Caco-2 (cell line): Measurements from ENCODE around the gene DSN1. TPM values are rescaled to one million over a fixed set of nuclear protein-coding genes. Genes with fewer than 3 reads are reported as not detected.

ENCODE experiments used
- BruUV-seq: library from RNA; stranded (reverse); fragments of 400-500 nt; replicated peaks from 2 replicates; lab custom pipeline; 2021; lab: Mats Ljungman, UMichigan
- CTCF ChIA-PET: fragments of 300-600 bp; sonication (Branson Sonifier 250); formaldehyde crosslinking; loops from one replicate; lab custom pipeline; 2022; ENCODE audit warnings: antibody characterized with exemption; lab: Charles Lee
- POLR2A ChIA-PET: fragments of 300-600 bp; sonication (Branson Sonifier 250); formaldehyde crosslinking; loops from one replicate; lab custom pipeline; 2022; ENCODE audit warnings: antibody characterized with exemption; lab: Charles Lee
- DNase-seq, 2 experiments: peaks; one replicate each; pipeline versions ENCODE4 v3.0.0 to v3.0.0-alpha.2; 2020 to 2022
- H3K27me3 ChIP-seq: replicated peaks from 2 replicates; pipeline ENCODE4 v1.6.0; 2011; ENCODE audit warnings: low read length; ENCODE audit not compliant: control insufficient read depth, insufficient read depth
- H3K36me3 ChIP-seq: 2 replicates; pipeline ENCODE4 v1.5.1; 2011; ENCODE audit warnings: low read length; ENCODE audit not compliant: control insufficient read depth, insufficient read depth
- H3K4me1 ChIP-seq: fragments of 250-450 bp; sonication (Bioruptor Pico); 2 replicates; pipeline ENCODE4 v1.5.1; 2020; ENCODE audit warnings: mild to moderate bottlenecking
- H3K4me3 ChIP-seq: 2 replicates; pipeline ENCODE4 v1.5.1; 2011; ENCODE audit warnings: low read depth, mild to moderate bottlenecking, control low read depth, low read length
- H3K9me3 ChIP-seq: fragments of 250-450 bp; sonication (Bioruptor Pico); 2 replicates; pipeline ENCODE4 v1.5.1; 2020; ENCODE audit warnings: mild to moderate bottlenecking, moderate library complexity
- H3K27ac Mint-ChIP-seq: one replicate; pipeline ENCODE4 v1.8.0; 2022; ENCODE audit warnings: mixed read lengths; ENCODE audit not compliant: unreplicated experiment
- H3K27me3 Mint-ChIP-seq: one replicate; pipeline ENCODE4 v1.8.0; 2022; ENCODE audit warnings: mixed read lengths; ENCODE audit not compliant: insufficient read depth, unreplicated experiment
- H3K36me3 Mint-ChIP-seq: one replicate; pipeline ENCODE4 v1.8.0; 2022; ENCODE audit warnings: mild to moderate bottlenecking, mixed read lengths; ENCODE audit not compliant: insufficient read depth, unreplicated experiment
- H3K4me1 Mint-ChIP-seq: one replicate; pipeline ENCODE4 v1.8.0; 2022; ENCODE audit warnings: low read depth, mixed read lengths; ENCODE audit not compliant: unreplicated experiment
- H3K4me3 Mint-ChIP-seq: one replicate; pipeline ENCODE4 v1.8.0; 2022; ENCODE audit warnings: mild to moderate bottlenecking, moderate library complexity, mixed read lengths; ENCODE audit not compliant: unreplicated experiment
- H3K9me3 Mint-ChIP-seq: one replicate; pipeline ENCODE4 v1.8.0; 2022; ENCODE audit warnings: mixed read lengths; ENCODE audit not compliant: unreplicated experiment
- CTCF ChIP-seq, 2 experiments: fragments of 200-600 bp in 1 of 2; IDR thresholded peaks; 1 replicate in 1 of 2; 2 replicates in 1 of 2; pipeline versions ENCODE4 v1.5.1 to v1.8.0; 2011 to 2022; ENCODE audit warnings: antibody characterized with exemption in 1 of 2, control low read depth in 1 of 2, inconsistent platforms in 1 of 2, low read depth in 1 of 2, low read length in 1 of 2, mild to moderate bottlenecking in 1 of 2, moderate library complexity in 1 of 2; ENCODE audit not compliant: insufficient read depth in 1 of 2, severe bottlenecking in 1 of 2, unreplicated experiment in 1 of 2
- intact Hi-C: fragments of 100-400 bp; cut with micrococcal nuclease; formaldehyde crosslinking; loops from one replicate; pipeline ENCODE4 v1.10.0; 2022; ENCODE audit not compliant: unreplicated experiment
- total RNA-seq: library from RNA; stranded (reverse); gene quantifications from 2 replicates; pipeline ENCODE4 v1.2.3, GENCODE V29; 2022

The DSN1 gene
- total RNA-seq, 1 experiment from 2014 or later: 59.2 TPM

GRCh38 chr20:36819659-36820058 lies 46.1 kb upstream of the DSN1 start:
- no peaks in the 10 kb centered on the region for H3K27me3 ChIP-seq
- no peak for DNase-seq
- H3K4me1 Mint-ChIP-seq: peaks cover 4% of the 10 kb centered on the region
- ChIA-PET POLR2A (interaction anchor here (0.6 kb wide), 1 partner anchor 27 kb away, joined by 3 read pairs; no protein-coding TSS in a partner anchor), CTCF (no interaction called here)
- intact Hi-C loops: no loop called here
- no peaks in the 10 kb centered on the region for H3K27me3 Mint-ChIP-seq
- no peak for TF ChIP-seq CTCF (IDR thresholded peaks at IDR 0.05; ENCODE audit: insufficient read depth in 1 of 2, low read depth in 1 of 2, low read length in 1 of 2, severe bottlenecking in 1 of 2, unreplicated experiment in 1 of 2)
- no TSS peak for BruUV-seq
- no peak overlapping the region for H3K4me3 Mint-ChIP-seq
- no peak overlapping the region for H3K4me3 ChIP-seq
- no peak overlapping the region for H3K27ac Mint-ChIP-seq
- H3K9me3 Mint-ChIP-seq: no peaks in the 10 kb centered on the region
- peaks cover 4% of the 10 kb centered on the region for H3K36me3 ChIP-seq
- peaks cover 15% of the 10 kb centered on the region for H3K4me1 ChIP-seq
- H3K9me3 ChIP-seq: no peaks in the 10 kb centered on the region
- peaks cover 20% of the 10 kb centered on the region for H3K36me3 Mint-ChIP-seq

- peaks cover 22% of the 10 kb centered on the region for H3K36me3 Mint-ChIP-seq
- no peak for DNase-seq
- no peak overlapping the region for H3K4me3 Mint-ChIP-seq
- no peak for TF ChIP-seq CTCF (IDR thresholded peaks at IDR 0.05; ENCODE audit: insufficient read depth in 1 of 2, low read depth in 1 of 2, low read length in 1 of 2, severe bottlenecking in 1 of 2, unreplicated experiment in 1 of 2)
- BruUV-seq: no TSS peak
- peaks cover 15% of the 10 kb centered on the region for H3K4me1 ChIP-seq
- no peaks in the 10 kb centered on the region for H3K27me3 ChIP-seq
- no peak overlapping the region for H3K4me3 ChIP-seq
- H3K36me3 ChIP-seq: peaks cover 4% of the 10 kb centered on the region
- intact Hi-C loops: no loop called here
- CTCF ChIA-PET: no interaction called here
- H3K4me1 Mint-ChIP-seq: peaks cover 7% of the 10 kb centered on the region
- no peaks in the 10 kb centered on the region for H3K9me3 ChIP-seq
- no peaks in the 10 kb centered on the region for H3K9me3 Mint-ChIP-seq
- POLR2A ChIA-PET: no interaction called here
- no peaks in the 10 kb centered on the region for H3K27me3 Mint-ChIP-seq
- no peak overlapping the region for H3K27ac Mint-ChIP-seq
Measured at GRCh38 chr20:36818861-36819260, 45.3 kb upstream of the DSN1 start.

- peaks cover 15% of the 10 kb centered on the region for H3K4me1 ChIP-seq
- no peak for DNase-seq
- H3K4me3 ChIP-seq: no peak overlapping the region
- ChIA-PET CTCF (no interaction called here), POLR2A (no interaction called here)
- peaks cover 26% of the 10 kb centered on the region for H3K36me3 Mint-ChIP-seq
- H3K27me3 ChIP-seq: no peaks in the 10 kb centered on the region
- H3K4me3 Mint-ChIP-seq: no peak overlapping the region
- no peaks in the 10 kb centered on the region for H3K9me3 ChIP-seq
- H3K27ac Mint-ChIP-seq: no peak overlapping the region
- no peak for TF ChIP-seq CTCF (IDR thresholded peaks at IDR 0.05; ENCODE audit: insufficient read depth in 1 of 2, low read depth in 1 of 2, low read length in 1 of 2, severe bottlenecking in 1 of 2, unreplicated experiment in 1 of 2)
- intact Hi-C loops: no loop called here
- peaks cover 10% of the 10 kb centered on the region for H3K4me1 Mint-ChIP-seq
- no peaks in the 10 kb centered on the region for H3K9me3 Mint-ChIP-seq
- no TSS peak for BruUV-seq
- no peaks in the 10 kb centered on the region for H3K27me3 Mint-ChIP-seq
- peaks cover 4% of the 10 kb centered on the region for H3K36me3 ChIP-seq
Measured at GRCh38 chr20:36818185-36818584, 44.6 kb upstream of the DSN1 start.
